Chondrocyte (in vitro differentiated cells): Measurements from ENCODE around the gene CYBB. TPM values are rescaled to one million over a fixed set of nuclear protein-coding genes. Genes with fewer than 3 reads are reported as not detected.

Experiments
- DNase-seq: peaks from one replicate; pipeline ENCODE4 v3.0.0; 2021; ENCODE audit warnings: mixed read lengths, low spot score
- H3K27ac Mint-ChIP-seq: one replicate; pipeline ENCODE4 v1.8.0; 2021; ENCODE audit warnings: mild to moderate bottlenecking, moderate library complexity, mixed read lengths; ENCODE audit not compliant: unreplicated experiment
- H3K27me3 Mint-ChIP-seq: 2 replicates; pipeline ENCODE4 v1.8.0; 2021; ENCODE audit warnings: low read depth, mixed read lengths
- H3K36me3 Mint-ChIP-seq: 2 replicates; pipeline ENCODE4 v1.8.0; 2021; ENCODE audit warnings: low read depth, mixed read lengths
- H3K4me1 Mint-ChIP-seq: 2 replicates; pipeline ENCODE4 v1.8.0; 2021; ENCODE audit warnings: low read depth, mild to moderate bottlenecking, mixed read lengths
- H3K4me3 Mint-ChIP-seq: one replicate; pipeline ENCODE4 v1.8.0; 2021; ENCODE audit warnings: mild to moderate bottlenecking, moderate library complexity, mixed read lengths; ENCODE audit not compliant: unreplicated experiment
- H3K9me3 Mint-ChIP-seq: 2 replicates; pipeline ENCODE4 v1.8.0; 2021; ENCODE audit warnings: low read depth, mixed read lengths
- total RNA-seq: library from RNA; stranded (reverse); gene quantifications from 3 replicates; pipeline ENCODE4 v1.2.1, GENCODE V29; 2021
- TF ChIP-seq, protein P1 (sequence below): fragments of 200-600 bp; sonication (generic); IDR thresholded peaks from 2 replicates; pipeline ENCODE4 v1.5.0; 2021; ENCODE audit warnings: antibody characterized with exemption, mild to moderate bottlenecking, moderate library complexity

CYBB gene
- total RNA-seq, 1 donor from 2014 or later, result not detected

DNA sequence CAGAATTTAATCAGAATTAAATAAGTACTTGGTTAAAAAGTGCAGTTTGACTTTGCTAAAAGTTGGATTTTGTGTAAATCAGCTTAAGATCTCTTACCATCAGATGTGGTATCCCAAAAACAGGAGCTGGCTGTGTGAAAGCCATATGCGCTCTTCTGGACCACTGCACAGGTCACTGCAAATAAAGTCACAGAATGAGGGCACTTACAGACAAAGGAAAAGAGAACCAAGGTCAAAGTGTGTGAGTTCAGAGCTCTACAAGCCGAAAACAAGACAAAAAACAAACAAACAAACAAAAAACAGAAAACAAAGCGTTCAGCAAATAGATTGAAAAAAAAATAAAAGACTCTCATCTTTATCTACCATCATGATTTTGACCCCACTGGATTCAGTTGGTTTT lies 61.1 kb downstream of the CYBB start:
- Mint-ChIP-seq H3K4me3 (no peak overlapping the region), H3K27ac (no peak overlapping the region), H3K4me1 (no peaks in the 10 kb centered on the region), H3K27me3 (no peaks in the 10 kb centered on the region), H3K36me3 (peaks cover 4% of the 10 kb centered on the region), H3K9me3 (no peaks in the 10 kb centered on the region)
- DNase-seq, result no peak
- TF ChIP-seq, protein P1, sequence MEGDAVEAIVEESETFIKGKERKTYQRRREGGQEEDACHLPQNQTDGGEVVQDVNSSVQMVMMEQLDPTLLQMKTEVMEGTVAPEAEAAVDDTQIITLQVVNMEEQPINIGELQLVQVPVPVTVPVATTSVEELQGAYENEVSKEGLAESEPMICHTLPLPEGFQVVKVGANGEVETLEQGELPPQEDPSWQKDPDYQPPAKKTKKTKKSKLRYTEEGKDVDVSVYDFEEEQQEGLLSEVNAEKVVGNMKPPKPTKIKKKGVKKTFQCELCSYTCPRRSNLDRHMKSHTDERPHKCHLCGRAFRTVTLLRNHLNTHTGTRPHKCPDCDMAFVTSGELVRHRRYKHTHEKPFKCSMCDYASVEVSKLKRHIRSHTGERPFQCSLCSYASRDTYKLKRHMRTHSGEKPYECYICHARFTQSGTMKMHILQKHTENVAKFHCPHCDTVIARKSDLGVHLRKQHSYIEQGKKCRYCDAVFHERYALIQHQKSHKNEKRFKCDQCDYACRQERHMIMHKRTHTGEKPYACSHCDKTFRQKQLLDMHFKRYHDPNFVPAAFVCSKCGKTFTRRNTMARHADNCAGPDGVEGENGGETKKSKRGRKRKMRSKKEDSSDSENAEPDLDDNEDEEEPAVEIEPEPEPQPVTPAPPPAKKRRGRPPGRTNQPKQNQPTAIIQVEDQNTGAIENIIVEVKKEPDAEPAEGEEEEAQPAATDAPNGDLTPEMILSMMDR, result no peak

DNA sequence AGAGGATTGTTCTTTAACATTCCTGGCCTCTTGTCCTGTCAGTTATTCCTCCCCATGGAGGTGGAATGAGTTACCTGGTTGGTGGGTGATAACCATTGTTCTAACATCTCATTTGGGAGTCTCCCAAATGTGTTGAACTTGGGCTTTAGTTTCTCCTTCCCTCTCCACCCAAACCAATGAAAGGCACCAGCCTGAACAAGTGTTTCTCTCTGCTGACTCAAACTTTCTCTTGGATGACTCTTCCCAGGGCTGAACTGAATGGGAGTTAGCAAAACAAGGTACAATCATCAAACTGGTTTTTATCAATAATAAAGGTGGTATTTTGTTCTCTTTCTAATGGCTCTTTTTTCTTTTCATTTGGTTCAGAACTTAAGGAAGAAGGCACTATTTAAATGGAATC lies 64.8 kb downstream of the CYBB start:
- peaks cover 8% of the 10 kb centered on the region for H3K4me1 Mint-ChIP-seq
- TF ChIP-seq, protein P1, result no peak
- no peak for DNase-seq
- no peak overlapping the region for H3K4me3 Mint-ChIP-seq
- peaks cover 2% of the 10 kb centered on the region for H3K36me3 Mint-ChIP-seq
- H3K9me3 Mint-ChIP-seq, result no peaks in the 10 kb centered on the region
- H3K27me3 Mint-ChIP-seq, result no peaks in the 10 kb centered on the region
- H3K27ac Mint-ChIP-seq, result no peak overlapping the region

DNA sequence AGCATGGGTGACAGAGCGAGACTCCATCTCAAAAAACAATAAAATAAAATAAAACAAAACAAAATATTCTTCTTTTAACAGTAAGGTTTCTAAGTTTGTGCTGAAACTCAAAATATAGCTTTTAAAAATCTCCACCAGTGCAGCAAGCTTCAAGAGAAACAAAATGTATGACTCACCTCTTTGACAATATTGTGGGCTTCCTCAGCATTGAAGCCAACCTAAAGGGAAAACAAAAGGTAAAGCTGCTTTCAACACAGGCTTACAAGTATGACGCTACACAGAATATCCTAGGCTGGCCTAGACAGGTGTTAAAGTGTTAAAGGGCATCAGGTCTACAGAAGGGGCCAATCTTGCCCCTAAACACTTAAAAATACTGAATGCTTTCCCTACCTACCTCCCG lies 66.3 kb downstream of the CYBB start:
- peak overlapping the region; percentile 75 for H3K4me3 Mint-ChIP-seq
- no peak for DNase-seq
- peaks cover 8% of the 10 kb centered on the region for H3K4me1 Mint-ChIP-seq
- no peaks in the 10 kb centered on the region for H3K9me3 Mint-ChIP-seq
- no peak overlapping the region for H3K27ac Mint-ChIP-seq
- H3K27me3 Mint-ChIP-seq, result no peaks in the 10 kb centered on the region
- H3K36me3 Mint-ChIP-seq, result no peaks in the 10 kb centered on the region
- TF ChIP-seq, protein P1, result no peak

DNA sequence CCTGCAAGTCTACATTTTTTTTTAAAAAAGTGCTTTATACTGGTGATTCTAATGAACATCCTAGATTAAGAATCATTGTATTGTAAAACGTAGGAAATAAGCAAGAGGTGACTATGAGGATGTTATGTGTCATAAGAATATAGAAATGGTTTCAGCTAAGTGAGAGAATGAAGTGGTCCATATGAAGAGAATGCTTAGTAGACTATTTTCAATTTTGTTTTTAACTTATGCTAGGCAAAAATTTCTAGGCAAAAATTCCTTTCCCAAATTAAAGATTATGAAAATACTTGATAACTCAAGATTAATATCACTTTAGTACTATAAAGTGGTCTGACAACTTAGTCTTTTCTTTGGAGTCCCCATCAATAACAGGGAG lies 66.7 kb downstream of the CYBB start:
- Mint-ChIP-seq H3K27ac (peak overlapping the region; percentile 45), H3K4me3 (peak overlapping the region; percentile 75), H3K27me3 (no peaks in the 10 kb centered on the region), H3K9me3 (no peaks in the 10 kb centered on the region), H3K36me3 (no peaks in the 10 kb centered on the region), H3K4me1 (peaks cover 8% of the 10 kb centered on the region)
- no peak for DNase-seq
- TF ChIP-seq, protein P1, result no peak

DNA sequence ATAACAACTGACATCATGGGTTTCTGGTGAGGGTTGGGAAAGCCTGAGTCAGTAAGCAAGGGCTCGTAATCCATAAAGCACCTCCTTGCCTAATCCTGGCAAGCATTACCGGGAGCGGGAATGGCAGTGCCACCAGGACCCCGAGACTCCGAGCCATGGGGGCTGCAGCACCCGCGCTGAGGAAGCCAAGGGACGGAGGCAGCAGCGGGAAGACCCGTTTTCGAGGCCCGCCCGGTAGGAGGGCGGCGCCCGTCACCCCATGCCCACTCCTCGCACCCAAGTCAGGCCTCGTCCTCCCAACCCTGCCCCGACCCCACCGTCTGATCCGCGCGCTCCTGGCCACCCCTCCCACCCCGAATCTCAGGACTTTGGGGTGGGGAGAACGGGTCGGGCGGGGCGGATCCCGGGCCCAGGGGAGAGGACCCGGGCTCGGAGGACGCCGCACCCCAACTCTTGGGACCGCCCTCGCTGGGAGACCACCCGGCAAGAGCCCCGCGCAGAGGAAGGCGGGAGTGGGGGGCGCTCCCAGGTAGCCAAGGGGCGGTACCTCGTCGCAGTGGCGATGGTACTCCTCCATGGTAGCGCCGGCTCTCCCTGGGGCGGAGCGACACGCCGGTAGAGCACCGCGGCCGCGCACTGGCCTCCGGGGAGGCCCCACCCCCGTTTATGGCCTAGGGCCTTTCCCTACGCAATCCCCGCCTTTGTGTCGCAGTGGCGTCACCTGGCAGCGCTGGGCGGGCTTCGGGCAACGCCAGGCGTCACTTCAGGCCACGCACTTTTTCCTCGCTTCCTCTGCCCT lies 67.3 kb downstream of the CYBB start, which contains the start of gene DYNLT3:
TSS of gene DYNLT3 (minus strand) at position 638 of the 799 bp plus-strand sequence. CDS start at position 577, 61 bp downstream.
- H3K36me3 Mint-ChIP-seq, result no peaks in the 10 kb centered on the region
- TF ChIP-seq, protein P1, result no peak
- no peaks in the 10 kb centered on the region for H3K9me3 Mint-ChIP-seq
- H3K27ac Mint-ChIP-seq, result peak within 1 kb of the TSS; percentile 85
- H3K4me1 Mint-ChIP-seq, result peaks cover 8% of the 10 kb centered on the region
- DNase-seq, result peak; percentile 86
- no peaks in the 10 kb centered on the region for H3K27me3 Mint-ChIP-seq
- H3K4me3 Mint-ChIP-seq, result peak within 1 kb of the TSS; percentile 75
